NCI-H748 (cell line): ENCODE measurements around the gene GSS.
A peak's percentile ranks its signal among the peaks of the same experiment; 100 is the strongest.
"Not testable (repeated sequence)": the region's sequence is repeated elsewhere in the genome, so short reads cannot be mapped to it uniquely, and the experiment has no call there.

Experiments used
- DNase-seq: peaks from one replicate; lab custom pipeline; 2025; ENCODE audit not compliant: unreplicated experiment; lab: John Stamatoyannopoulos, UW

GSS gene

GRCh38 chr20:34915749-34916455 is 39.7 kb downstream of the GSS start:
- no peak for DNase-seq

GRCh38 chr20:34915131-34915530 is 40.5 kb downstream of the GSS start:
- DNase-seq = no peak

- DNase-seq = peak; percentile 8
Observed at GRCh38 chr20:34907616-34908469, 47.8 kb downstream of the GSS start.

GRCh38 chr20:34904202-34904621 is 51.4 kb downstream of the GSS start:
- no peak for DNase-seq

- DNase-seq = not testable (repeated sequence)
Observed at GRCh38 chr20:34898731-34899130, 56.9 kb downstream of the GSS start.

- not testable (repeated sequence) for DNase-seq
Observed at GRCh38 chr20:34898129-34898528, 57.5 kb downstream of the GSS start.

GRCh38 chr20:34896086-34896621 is 59.5 kb downstream of the GSS start:
- no peak for DNase-seq

GRCh38 chr20:34895465-34895864 is 60.1 kb downstream of the GSS start:
- DNase-seq = no peak

GRCh38 chr20:34894723-34895122 is 60.9 kb downstream of the GSS start:
- DNase-seq = no peak

GRCh38 chr20:34892671-34893070 is 62.9 kb downstream of the GSS start:
- DNase-seq = no peak

- no peak for DNase-seq
Observed at GRCh38 chr20:34891166-34892062, 64.2 kb downstream of the GSS start.

GRCh38 chr20:34888468-34888867 is 67.1 kb downstream of the GSS start:
- DNase-seq = no peak

GRCh38 chr20:34887023-34887422 is 68.6 kb downstream of the GSS start:
- DNase-seq = no peak

GRCh38 chr20:34886122-34886521 is 69.5 kb downstream of the GSS start:
- no peak for DNase-seq

- DNase-seq = no peak
Observed at GRCh38 chr20:34884260-34884659, 71.3 kb downstream of the GSS start.

GRCh38 chr20:34883809-34884208 is 71.8 kb downstream of the GSS start:
- no peak for DNase-seq

- DNase-seq = no peak
Observed at GRCh38 chr20:34883087-34883688, 72.4 kb downstream of the GSS start.

- DNase-seq = no peak
Observed at GRCh38 chr20:34881689-34882088, 73.9 kb downstream of the GSS start.

GRCh38 chr20:34880971-34881370 is 74.6 kb downstream of the GSS start:
- not testable (repeated sequence) for DNase-seq

GRCh38 chr20:34880215-34880850 is 75.3 kb downstream of the GSS start:
- DNase-seq = no peak
